GM21786 (cell line): ENCODE measurements around the gene OR10G6.
"Not testable (repeated sequence)": the region's sequence is repeated elsewhere in the genome, so short reads cannot be mapped to it uniquely, and the experiment has no call there.

Experiments used
- ATAC-seq: cut with Tn5 transposase; IDR thresholded peaks from one replicate; pipeline ENCODE4 v1.9.1; 2021; ENCODE audit not compliant: unreplicated experiment

The OR10G6 gene, protein sequence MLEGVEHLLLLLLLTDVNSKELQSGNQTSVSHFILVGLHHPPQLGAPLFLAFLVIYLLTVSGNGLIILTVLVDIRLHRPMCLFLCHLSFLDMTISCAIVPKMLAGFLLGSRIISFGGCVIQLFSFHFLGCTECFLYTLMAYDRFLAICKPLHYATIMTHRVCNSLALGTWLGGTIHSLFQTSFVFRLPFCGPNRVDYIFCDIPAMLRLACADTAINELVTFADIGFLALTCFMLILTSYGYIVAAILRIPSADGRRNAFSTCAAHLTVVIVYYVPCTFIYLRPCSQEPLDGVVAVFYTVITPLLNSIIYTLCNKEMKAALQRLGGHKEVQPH

DNA sequence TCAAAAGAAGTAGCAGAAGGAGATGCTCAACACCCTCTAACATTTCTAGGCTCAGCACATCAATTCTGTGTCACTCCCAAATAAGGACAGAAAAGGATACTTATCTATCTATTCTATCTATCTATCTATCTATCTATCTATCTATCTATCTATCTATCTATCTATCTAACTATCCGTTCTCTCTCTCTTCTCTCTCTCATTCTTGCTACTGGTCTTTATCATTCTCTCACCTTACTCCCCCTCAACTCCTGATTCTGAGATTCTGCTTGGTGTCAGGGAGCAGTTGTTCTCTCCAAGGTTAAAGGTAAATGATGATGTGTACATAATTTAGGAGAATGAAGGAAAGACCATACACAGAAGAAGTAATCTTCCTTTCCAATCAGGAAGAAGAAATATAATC is at the start of gene OR10G6:
Gene OR10G6 (minus strand): TSS at position 43 of the 400 bp plus-strand sequence. CDS start 0 bp downstream, at position 43.
- ATAC-seq = no peak

DNA sequence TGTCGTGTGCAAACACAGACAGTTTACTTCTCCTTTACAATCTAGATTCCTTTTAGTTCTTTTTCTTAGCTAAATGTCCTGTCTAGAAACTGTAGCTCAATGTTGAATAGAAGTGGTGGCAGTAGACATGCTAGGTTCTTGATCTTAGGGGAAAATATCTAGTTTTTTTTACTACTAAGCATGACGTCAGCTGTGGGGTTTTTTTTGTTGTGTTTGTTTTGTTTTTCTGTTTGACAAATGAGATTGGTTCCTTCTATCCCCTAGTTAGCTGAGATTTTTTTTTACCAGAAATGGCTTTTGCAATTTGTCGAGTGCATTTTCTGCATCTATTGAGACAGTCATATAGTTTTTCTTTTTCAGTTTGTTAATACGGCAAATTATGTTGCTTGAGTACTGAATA is 48.5 kb upstream of the OR10G6 start:
- no peak for ATAC-seq

DNA sequence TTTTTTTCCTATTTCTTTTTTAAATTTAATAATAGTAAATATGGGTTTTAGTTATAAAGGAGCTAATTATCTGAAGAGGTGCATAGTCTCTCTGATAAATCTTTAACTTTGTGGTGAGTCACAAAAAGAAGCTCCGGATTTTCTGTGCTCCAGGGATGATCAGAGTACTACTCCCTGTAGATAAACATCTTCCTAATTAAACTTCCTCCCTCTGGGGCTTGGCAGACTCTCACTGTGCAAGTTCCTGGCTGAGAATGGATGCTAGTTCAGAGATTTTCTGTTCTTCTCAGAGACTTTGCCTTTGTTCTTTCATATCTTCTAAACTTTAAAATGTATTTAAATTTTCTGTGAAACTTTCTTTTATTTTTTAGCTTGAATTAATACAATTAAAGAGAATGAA is 46.3 kb upstream of the OR10G6 start, which contains the start of gene OR10G7:
Gene OR10G7 (minus strand): TSS at position 72 of the 400 bp plus-strand sequence. CDS start 2,324 bp downstream, outside the sequence.
- no peak for ATAC-seq

DNA sequence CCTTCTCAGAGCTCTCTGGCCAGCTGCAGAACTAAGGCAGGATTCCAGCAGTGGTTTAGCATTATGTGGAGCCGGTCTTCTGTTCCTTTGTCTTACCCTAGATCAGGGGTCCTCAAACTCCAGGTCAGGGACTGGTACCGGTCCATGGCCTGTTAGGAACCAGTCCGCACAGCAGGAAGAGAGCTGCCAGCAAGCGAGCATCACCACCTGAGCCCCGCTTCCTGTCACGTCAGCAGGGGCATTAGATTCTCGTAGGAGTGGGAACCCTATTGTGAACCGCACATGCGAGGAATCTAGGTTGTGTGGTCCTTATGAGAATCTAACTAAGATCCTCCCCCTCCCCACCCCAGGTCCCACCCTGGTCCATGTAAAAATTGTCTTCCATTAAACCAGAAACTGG is 44.6 kb upstream of the OR10G6 start:
- ATAC-seq = no peak

DNA sequence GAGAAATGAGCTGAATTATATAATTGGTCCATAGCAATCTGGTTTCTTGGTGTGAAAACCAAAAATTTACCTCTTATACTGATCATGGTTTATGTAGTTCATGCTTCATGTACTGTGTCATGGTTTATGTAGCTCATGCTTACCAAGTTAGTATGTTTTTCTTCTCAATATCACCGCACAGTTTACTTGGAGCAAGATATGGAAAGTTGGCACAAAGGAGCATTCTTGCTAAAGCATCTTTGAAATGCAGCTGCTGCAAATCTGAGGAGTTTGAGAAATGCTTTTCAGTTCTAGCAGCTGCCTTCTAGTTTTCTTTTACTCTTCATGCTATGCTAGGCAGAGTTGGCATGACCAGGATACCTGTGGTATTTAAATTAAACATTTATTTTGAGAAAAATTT is 41.7 kb upstream of the OR10G6 start:
- no peak for ATAC-seq

DNA sequence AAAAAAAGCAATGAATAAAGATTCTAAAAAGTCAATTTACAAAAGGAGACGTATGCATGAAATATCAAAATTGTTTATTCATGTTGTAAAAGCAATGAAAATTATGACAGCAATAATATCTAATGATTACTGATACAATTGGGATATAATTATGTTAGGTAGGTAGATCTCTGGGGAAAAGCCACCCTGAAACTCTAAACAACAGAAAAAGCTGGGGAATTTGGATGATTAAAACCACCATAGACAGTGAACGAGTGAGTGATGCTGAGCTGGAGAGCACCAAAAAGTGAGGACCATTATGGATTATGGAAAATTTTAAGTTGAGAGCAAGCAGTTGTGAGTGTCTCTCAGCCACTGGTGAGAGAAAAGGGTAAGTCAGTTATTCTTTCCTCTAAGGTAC is 31.5 kb upstream of the OR10G6 start, which contains the start of gene OR10G8:
Gene OR10G8 (plus strand): TSS at position 301 of the 400 bp plus-strand sequence. CDS start 2,825 bp downstream, outside the sequence.
- ATAC-seq = no peak

DNA sequence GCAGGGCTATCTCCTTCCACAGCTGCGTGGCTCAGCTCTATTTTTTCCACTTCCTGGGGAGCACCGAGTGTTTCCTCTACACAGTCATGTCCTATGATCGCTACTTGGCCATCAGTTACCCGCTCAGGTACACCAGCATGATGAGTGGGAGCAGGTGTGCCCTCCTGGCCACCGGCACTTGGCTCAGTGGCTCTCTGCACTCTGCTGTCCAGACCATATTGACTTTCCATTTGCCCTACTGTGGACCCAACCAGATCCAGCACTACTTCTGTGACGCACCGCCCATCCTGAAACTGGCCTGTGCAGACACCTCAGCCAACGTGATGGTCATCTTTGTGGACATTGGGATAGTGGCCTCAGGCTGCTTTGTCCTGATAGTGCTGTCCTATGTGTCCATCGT is 20.9 kb upstream of the OR10G6 start:
- ATAC-seq = not testable (repeated sequence)

DNA sequence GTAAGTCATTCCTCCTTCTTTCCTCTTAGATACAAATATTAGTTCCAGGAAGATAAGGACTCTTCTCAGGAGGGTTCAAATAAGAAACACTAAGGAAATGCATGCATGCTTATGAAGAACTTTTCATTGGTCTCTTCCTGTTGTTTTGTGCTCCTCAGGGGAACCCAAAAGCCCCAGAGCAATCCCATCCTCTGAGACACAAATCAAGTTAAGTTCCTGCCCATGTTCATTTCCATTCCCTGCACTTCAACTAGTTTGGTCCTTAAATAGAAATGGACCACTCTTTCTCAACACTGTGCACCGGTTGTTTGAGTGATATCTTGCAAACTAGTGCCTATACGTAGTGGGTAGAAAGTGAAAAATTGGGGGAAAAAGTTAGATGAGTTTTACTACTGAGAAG is 17.7 kb upstream of the OR10G6 start, which contains the start of gene OR10G4:
Gene OR10G4 (plus strand): TSS at position 301 of the 400 bp plus-strand sequence. CDS start 2,578 bp downstream, outside the sequence.
- ATAC-seq = no peak

DNA sequence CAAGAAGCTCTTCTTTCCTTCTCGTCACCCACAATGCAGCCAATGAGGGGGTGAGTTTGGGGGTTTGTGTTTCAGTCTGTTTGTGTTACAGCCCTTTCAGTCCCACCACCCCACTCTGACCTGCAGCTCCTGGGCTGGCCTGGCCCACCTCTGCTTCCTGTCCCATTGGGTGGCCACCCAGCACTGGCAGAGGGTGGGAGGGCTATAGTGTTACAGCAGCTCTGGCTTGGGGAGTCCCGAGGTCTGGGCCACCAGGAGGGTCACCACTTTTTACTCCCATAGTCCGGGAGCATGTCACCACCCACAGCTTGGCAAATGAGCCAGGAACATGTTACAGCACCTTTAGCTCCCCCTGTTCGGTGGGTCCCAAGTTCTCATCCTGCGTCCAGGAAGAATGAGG is 15.7 kb downstream of the OR10G6 start:
- no peak for ATAC-seq

DNA sequence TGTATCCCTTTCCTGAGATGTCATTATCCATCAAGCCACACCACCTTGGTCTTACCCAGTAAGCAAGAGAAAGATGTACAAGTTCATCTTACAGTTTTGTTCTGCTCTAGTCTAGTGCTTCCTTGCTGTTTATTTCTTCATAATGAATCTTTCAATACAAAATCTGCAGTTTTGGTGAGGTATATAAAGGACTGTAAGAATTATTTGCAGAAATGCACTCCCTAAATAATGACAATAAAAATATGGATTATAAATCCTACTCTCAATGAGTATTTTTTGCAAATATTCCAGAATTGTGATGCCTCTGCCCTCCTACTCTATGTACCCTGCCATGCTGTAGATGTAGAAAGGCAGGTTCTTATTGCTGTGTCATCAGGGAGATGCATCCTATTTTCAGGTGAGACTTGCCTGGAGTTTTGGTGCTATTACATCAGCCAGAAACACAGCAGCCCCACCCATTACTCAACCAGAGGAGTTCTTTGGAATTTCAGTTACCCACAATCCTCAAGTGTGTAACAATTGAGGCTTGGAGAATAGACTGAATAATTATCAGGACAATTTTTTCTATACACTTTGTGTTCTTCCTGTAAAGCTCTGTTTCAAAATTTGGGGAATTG is 17.1 kb downstream of the OR10G6 start, which contains the start of gene OR10S1:
Gene OR10S1 (minus strand): TSS at position 51 of the 617 bp plus-strand sequence. CDS start 117 bp downstream, outside the sequence.
- ATAC-seq = no peak

DNA sequence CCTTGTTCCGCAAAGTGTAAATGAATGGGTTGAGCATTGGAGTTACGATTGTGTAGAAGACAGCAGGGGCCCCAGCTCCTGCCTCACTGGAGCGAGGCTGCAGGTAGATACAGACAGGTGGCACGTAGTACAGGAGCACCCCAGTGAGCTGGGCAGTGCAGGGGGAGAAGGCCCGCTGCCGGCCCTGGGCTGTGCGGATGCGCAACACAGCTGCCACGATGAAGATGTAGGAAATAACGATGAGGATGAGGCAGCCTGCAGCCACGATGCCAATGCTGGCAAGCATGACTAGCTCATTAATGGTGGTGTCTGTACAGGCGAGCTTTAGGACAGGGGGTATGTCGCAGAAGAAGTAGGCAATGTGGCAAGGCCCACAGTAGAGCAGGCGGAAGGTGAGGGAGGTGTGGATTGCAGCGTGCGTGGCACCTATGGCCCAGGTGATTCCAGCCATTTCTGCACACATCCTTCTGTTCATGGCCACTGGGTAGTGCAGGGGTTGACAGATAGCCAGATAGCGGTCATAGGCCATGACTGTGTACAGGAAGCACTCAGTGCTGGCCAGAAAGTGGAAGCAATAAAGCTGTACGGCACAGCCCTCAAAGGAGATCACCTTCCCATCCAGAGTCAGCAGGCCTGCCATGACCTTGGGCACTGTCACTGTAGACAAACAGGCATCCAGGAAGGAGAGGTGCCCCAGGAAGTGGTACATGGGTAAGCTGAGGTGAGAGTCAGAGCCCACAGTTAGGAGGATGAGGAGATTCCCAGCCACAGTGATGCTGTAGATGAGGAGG is 18.0 kb downstream of the OR10G6 start:
- ATAC-seq = no peak

DNA sequence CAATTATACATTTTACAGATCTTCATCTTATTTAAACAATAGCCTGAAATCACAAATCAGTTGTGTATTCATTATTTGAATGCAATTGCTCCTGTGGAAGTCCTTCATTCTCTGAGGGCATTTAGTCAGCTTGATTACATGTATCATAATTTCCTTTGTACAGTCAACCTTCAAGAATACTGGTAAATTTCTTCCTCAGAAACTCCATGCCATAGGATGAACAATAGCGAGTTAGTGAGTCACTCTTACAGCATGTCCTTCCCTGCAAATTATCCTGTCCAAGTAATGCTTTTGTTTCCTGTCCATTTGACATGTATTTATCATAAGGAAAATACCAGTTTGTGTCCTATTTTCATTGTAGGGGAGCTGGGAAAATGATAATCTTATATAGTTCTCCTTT is 21.1 kb downstream of the OR10G6 start:
- ATAC-seq = no peak

DNA sequence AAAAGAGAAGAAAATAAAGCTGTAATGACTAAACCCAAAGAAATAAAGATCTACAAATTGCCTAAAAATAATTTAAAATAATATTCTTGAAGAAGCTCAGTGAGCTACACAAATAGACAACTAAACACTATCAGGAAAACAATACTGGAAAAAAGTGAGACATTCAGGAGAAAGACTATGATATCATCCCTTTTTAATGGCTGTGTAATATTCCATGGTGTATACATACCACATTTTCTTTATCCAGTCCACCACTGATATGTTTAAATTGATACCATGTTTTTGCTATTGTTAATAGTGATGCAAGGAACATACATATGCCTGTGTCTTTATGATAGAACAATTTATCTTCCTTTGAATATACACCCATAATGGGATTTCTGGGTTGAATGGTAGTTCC is 38.2 kb downstream of the OR10G6 start:
- ATAC-seq = no peak

DNA sequence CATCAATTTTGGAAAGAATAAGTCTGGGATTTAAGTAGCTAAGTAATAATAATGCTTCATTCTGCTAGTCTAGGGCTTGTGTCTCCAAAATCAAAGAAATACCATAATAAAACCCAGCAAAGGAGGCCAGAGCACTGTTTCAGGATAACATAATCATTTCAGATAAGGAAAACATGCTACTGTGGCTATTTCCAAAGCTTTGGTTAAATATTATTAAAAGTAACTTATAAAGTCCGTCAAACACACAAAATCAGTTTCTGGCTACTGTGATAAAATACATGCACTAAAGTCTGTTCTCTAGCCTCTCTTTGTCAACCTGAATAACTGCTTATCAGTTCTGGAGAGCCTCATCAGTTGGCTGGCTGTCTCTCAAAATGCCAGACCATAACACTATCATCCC is 49.8 kb downstream of the OR10G6 start:
- ATAC-seq = no peak
